Gastroesophageal sphincter (tissue), 4 donors: ENCODE data around the gene CAMSAP1. TPM values are rescaled to one million over a fixed set of nuclear protein-coding genes. Genes with fewer than 3 reads are reported as not detected.

Experiments
- ATAC-seq: fragments of 150-250 bp; one replicate; pipeline ENCODE4 v1.9.1; 2016; ENCODE audit warnings: mild to moderate bottlenecking, moderate library complexity
- H3K27ac ChIP-seq, 4 donors: fragments of 200-600 bp; sonication (generic) in 3 of 4; 1 replicate in 3 of 4; 2 replicates in 1 of 4; pipeline ENCODE4 v1.5.1; 2016 to 2019
- H3K27me3 ChIP-seq: fragments of 200-600 bp; sonication (generic); one replicate; pipeline ENCODE4 v1.5.1; 2019
- H3K36me3 ChIP-seq, 2 donors: fragments of 200-600 bp; sonication (generic); one replicate each; pipeline ENCODE4 v1.5.1; 2019; ENCODE audit warnings: control low read depth in 1 of 2
- H3K4me1 ChIP-seq, 3 donors: fragments of 200-600 bp; sonication (generic); 1 replicate in 2 of 3; 2 replicates in 1 of 3; pipeline ENCODE4 v1.5.1; 2016 to 2019; ENCODE audit warnings: control low read depth in 2 of 3
- H3K4me3 ChIP-seq, 2 donors: fragments of 200-600 bp; sonication (generic); one replicate each; pipeline ENCODE4 v1.5.1; 2019; ENCODE audit warnings: mild to moderate bottlenecking in 1 of 2, moderate library complexity in 1 of 2
- H3K9me3 ChIP-seq, 3 donors: fragments of 200-600 bp; sonication (generic); one replicate each; pipeline ENCODE4 v1.5.1; 2017 to 2019; ENCODE audit warnings: control low read depth in 2 of 3
- CTCF ChIP-seq, 4 experiments: fragments of 200-600 bp in 2 of 4; fragments of 450-650 bp in 2 of 4; sonication (generic) in 1 of 4; IDR thresholded peaks; one replicate each; pipeline ENCODE4 v1.5.1; 2017 to 2019; ENCODE audit warnings: antibody characterized with exemption in 4 of 4, mild to moderate bottlenecking in 2 of 4, moderate library complexity in 2 of 4
- EP300 ChIP-seq: sonication (generic); formaldehyde crosslinking; IDR thresholded peaks from one replicate; pipeline ENCODE4 v1.6.1; 2017; ENCODE audit warnings: antibody characterized with exemption, mild to moderate bottlenecking
- POLR2A ChIP-seq, 2 donors: fragments of 450-650 bp; IDR thresholded peaks; one replicate each; pipeline ENCODE4 v1.6.1; 2017; ENCODE audit warnings: antibody characterized with exemption in 2 of 2, mild to moderate bottlenecking in 2 of 2, moderate library complexity in 1 of 2
- POLR2AphosphoS5 ChIP-seq: sonication (generic); formaldehyde crosslinking; IDR thresholded peaks from one replicate; pipeline ENCODE4 v1.6.1; 2017; ENCODE audit warnings: antibody characterized with exemption
- WGBS, 2 donors: methylation state at CpG; one replicate each; pipeline ENCODE4 v1.1.5; 2018; ENCODE audit warnings: low coverage in 1 of 2; 5-methylcytosine and 5-hydroxymethylcytosine counted together
- total RNA-seq, 4 donors: library from RNA; depleted of rRNA; stranded (reverse); fragments of >200 nt; gene quantifications; one replicate each; pipeline ENCODE4 v1.1.0, GENCODE V29; 2016

CAMSAP1 gene
- total RNA-seq, 4 donors from 2014 or later = 27.5 to 49.2 (median 28.2) TPM

- H3K36me3 ChIP-seq = no peaks in the 10 kb centered on the region
- peaks cover 85% of the 10 kb centered on the region for H3K27me3 ChIP-seq
- no CpG with 5 or more reads among the region's 21 CpGs for WGBS, 2 donors
- H3K9me3 ChIP-seq = peaks cover 0 to 8% (median 0%) of the 10 kb centered on the region in 3 donors
- H3K4me3 ChIP-seq = no peak overlapping the region
- no peaks in the 10 kb centered on the region for H3K4me1 ChIP-seq
- TF ChIP-seq CTCF (IDR thresholded peaks at IDR 0.05) (no peak), EP300 (no peak), POLR2A (IDR thresholded peaks at IDR 0.05) (no peak), POLR2AphosphoS5 (no peak)
- ATAC-seq = no peak
- no peak overlapping the region for H3K27ac ChIP-seq
Measured at GRCh38 chr9:135771401-135772051, 135.8 kb downstream of the CAMSAP1 start.

- Histone ChIP-seq H3K4me3 (no peak overlapping the region), H3K36me3 (no peaks in the 10 kb centered on the region), H3K9me3 (peaks cover 0 to 16% (median 0%) of the 10 kb centered on the region in 3 donors), H3K4me1 (no peaks in the 10 kb centered on the region), H3K27ac (no peak overlapping the region), H3K27me3 (peaks cover 82% of the 10 kb centered on the region)
- ATAC-seq = no peak
- no peak for TF ChIP-seq CTCF (IDR thresholded peaks at IDR 0.05)
- no peak for TF ChIP-seq POLR2A (IDR thresholded peaks at IDR 0.05)
- no peak for TF ChIP-seq POLR2AphosphoS5
- no peak for TF ChIP-seq EP300
- no CpG with 5 or more reads among the region's 26 CpGs for WGBS, 2 donors
Measured at GRCh38 chr9:135770771-135771170, 136.6 kb downstream of the CAMSAP1 start.

DNA sequence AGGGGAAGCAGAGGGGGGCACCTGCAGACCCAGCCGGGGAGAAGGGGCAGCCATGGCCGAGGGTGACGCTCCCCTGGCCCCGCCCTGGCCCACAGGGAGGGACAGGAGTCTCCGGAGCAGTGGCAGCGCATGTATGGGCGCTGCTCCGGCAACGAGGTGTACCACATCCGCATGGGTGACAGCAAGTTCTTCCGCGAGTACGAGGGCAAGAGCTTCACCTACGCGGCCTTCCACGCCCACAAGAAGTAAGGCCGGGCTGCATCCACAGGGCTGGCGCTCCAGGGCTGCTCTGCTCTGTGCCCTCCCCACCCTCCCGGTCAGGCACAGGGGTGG lies 137.2 kb downstream of the CAMSAP1 start:
- no peak for ATAC-seq
- Histone ChIP-seq H3K27me3 (peaks cover 76% of the 10 kb centered on the region), H3K27ac (no peak overlapping the region), H3K4me1 (no peaks in the 10 kb centered on the region), H3K4me3 (no peak overlapping the region), H3K9me3 (peaks cover 0 to 22% (median 0%) of the 10 kb centered on the region in 3 donors), H3K36me3 (no peaks in the 10 kb centered on the region)
- 80% methylated on average over 5 of the region's 19 CpGs; no CpG with 5 or more reads in 1 of the 2 donors for WGBS, 2 donors
- no peak for TF ChIP-seq EP300
- no peak for TF ChIP-seq POLR2A (IDR thresholded peaks at IDR 0.05)
- TF ChIP-seq POLR2AphosphoS5 = no peak
- no peak for TF ChIP-seq CTCF (IDR thresholded peaks at IDR 0.05)

DNA sequence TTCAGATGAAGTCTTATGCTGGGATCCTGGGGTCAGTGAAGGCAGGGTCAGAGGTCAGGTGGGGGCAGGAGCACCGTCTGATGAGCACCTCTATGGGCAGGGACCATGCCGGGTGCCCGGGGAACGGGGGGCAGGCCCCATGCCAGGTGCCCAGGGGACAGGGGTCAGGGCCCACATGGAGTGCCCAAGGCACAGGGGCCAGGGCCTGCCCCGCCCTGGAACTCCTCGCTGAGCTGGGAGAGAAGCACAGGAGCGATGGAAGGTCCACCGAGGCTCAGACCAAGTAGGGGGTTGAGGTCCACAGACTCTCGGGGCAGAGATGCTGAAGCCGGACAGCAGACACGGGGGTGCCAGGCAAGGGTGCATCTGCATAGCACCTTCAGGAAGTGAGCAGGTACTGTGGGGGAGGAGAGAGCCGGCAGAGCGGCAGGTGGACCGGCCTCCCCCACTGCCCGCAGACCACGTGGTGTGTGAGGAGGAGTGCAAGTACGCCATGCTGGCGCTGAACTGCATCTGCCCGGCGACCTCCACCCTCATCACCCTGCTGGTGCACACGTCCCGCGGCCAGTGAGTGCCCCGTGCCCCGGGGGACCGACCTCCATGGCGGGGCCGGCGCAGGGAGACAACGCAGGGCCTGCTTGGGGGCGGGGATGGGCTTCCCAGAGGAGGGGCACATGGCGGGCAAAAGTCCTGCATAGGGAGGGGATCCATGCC lies 137.7 kb downstream of the CAMSAP1 start:
- Histone ChIP-seq H3K4me3 (no peak overlapping the region), H3K36me3 (no peaks in the 10 kb centered on the region), H3K9me3 (peaks cover 0 to 26% (median 0%) of the 10 kb centered on the region in 3 donors), H3K4me1 (no peaks in the 10 kb centered on the region), H3K27ac (no peak overlapping the region), H3K27me3 (peaks cover 71% of the 10 kb centered on the region)
- WGBS, 2 donors = no CpG with 5 or more reads among the region's 32 CpGs
- TF ChIP-seq POLR2AphosphoS5 (no peak), EP300 (no peak), POLR2A (IDR thresholded peaks at IDR 0.05) (no peak), CTCF (IDR thresholded peaks at IDR 0.05) (no peak)
- no peak for ATAC-seq
